Activated T-helper 1 cell treated with anti-CD3 and anti-CD28 coated beads, Interleukin-2, amount 50 U/mL, for 16 hours (primary cell): ENCODE results near the gene HSP90AB1.
A peak's percentile ranks its signal among the peaks of the same experiment; 100 is the strongest.

Experiments used
- DNase-seq, 2 donors: peaks; one replicate each; pipeline ENCODE4 v3.0.0-alpha.2; 2020; ENCODE audit warnings: low read depth in 1 of 2, low spot score in 1 of 2

HSP90AB1 gene

GRCh38 chr6:44246663-44247337 is at the start of gene HSP90AB1:
HSP90AB1 (plus strand) TSS chr6:44247101; CDS start chr6:44248630, 1,529 bp downstream.
- DNase-seq: peak; percentile 90 to 94

DNA sequence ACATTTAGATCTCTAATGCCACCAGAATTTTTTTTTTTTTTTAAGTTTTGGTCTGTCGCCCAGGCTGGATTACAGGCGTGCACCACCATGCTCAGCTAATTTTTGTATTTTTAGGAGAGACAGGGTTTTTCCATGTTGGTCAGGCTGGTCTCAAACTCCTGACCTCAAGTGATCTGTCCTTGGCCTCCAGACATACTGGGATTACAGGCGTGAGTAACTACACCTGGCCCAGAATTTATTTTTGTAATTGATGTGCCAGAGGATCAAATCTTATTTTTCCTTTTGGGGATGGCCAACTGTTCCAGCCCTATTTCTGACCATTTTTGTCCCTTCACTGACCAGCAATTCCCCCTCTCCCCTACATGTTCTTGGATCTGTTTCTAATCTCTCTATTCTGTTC is 48.2 kb upstream of the HSP90AB1 start:
- DNase-seq: no peak

GRCh38 chr6:44199883-44200282 is 47.0 kb upstream of the HSP90AB1 start:
- no peak for DNase-seq

DNA sequence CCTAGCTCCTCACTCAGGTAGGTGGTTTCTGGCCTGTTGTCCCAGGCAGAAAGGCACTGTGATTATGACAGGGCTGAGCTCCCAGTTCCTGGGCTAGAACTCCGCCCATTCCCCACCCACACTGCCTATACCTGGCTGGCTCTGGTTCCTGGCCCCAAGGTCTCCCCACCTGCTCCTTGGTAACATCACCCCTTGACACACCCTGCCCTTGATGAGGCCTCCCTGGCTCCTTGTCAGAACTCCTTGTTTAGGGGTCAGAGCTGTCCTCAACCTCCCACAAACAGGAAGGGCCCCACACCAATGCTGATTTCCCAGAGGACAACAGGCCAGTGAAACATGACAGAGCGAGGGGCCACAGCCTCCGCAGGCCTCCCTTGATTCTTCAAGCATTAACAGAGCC is 45.7 kb upstream of the HSP90AB1 start:
- DNase-seq: no peak

DNA sequence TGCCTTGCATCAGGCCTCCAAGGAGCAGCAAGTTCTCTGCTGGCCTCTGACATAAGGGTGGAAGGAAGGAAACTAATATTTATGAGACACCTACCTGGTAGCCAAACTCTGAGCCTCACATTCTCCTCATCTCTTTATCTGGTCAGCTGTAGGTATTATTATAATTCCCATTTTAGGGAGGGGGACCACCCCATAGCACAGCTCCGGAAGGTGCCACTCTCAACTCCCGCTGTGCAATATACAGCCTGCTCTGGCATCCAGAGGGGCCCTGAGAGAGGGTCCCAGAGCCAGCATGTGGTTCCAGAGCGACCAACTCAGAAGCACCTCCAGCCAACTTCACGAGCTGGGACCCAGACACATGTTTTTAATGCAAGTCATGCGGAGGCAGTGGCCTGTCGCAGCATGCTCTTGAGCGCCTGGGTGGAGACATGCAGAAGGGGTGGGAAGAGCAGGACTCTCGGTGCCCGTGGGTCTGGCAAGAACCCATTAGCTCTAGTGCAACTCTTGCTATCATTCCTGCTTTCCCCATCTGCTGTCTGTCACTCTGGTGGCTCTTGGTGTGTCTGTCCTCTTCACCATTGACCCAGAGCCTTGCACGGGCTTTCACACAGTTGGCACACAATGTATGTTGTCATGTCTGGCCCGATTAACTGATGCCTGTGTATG is 45.1 kb upstream of the HSP90AB1 start:
- DNase-seq: no peak

DNA sequence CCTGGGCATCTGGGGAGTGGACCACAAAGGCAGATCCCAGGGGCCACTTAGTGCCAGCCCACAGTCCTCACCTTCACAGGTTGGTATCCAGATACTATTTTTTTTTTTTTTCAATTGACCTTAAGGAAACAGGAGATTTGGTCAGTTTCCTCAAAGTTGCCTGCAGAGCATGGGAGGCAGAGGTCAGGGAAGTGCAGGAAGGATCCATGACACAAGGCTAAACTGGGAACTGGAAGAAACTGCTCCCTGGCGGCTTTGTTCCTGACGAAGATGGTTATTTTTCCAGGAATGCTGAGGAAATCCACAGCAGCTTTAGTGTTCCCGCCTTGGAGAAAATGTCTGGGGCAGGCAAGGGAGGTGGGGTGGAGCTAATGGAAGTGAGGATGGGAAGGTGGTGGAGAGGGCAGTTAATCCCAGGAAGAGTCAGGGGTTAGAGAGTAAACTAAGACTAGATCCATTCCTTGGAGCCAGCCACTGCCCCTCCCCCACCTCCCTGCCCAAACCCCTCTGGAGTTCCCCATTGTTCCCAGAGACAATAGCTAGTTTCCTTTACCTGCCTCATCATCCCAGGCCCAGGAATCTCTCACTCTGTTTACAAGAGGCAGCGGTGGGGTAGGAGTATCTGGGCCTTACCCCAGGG is 44.4 kb upstream of the HSP90AB1 start:
- no peak for DNase-seq

DNA sequence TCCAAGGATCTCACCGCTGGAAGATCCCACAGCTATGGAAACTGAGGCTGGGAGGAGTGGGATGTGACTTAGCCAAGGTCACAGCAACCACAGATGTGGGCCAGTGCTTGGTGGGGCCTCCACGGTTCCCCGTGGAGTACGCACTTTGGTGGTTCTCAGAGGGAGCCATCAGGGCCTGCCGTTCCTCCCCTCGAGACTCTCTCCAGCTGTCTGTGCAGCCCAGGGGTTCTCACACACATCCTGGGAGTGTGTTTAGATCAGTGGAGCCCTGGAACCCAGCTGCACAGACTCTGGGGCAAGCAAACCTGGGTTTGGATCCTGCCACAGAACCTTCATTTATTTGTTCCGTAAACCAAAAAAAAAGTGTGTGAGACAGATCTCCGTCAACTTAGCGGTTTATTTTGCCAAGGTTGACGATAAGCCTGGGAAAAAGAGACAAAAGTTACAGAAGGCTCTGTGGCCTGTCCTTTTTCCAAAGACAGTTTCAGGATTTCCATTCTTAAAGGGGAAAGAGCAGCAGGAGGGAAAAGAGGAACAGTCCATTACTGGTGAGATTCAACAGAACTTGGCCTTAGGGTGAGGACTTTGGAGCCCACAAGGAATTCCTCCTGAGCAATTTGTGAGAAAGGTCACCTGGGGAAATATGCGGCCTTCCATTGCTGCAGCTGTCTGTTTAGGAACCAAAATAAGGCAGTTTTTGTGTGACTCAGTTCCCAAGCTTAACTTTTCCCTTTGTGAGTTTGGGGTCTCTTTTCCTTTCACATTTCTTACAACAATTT is 43.7 kb upstream of the HSP90AB1 start:
- no peak for DNase-seq

- no peak for DNase-seq
These were observed 42.9 kb upstream of the HSP90AB1 start for GRCh38 chr6:44203955-44204354.

DNA sequence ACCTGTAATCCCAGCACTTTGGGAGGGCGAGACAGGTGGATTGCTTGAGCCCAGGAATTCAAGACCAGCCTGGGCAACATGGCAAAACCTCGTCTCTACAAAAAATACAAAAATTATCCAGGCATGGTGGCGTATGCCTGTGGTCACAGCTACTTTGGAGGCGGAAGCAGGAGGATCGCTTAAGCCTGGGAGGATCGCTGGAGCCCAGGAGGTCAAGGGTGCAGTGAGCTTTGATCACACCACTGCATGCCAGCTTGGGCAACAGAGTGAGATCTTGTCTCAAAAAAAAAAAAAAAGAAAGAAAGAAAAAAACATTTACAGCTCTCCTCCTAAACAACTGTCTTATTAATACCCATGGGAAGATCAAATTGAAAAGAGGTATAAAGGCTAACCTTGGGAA is 38.9 kb upstream of the HSP90AB1 start:
- no peak for DNase-seq

DNA sequence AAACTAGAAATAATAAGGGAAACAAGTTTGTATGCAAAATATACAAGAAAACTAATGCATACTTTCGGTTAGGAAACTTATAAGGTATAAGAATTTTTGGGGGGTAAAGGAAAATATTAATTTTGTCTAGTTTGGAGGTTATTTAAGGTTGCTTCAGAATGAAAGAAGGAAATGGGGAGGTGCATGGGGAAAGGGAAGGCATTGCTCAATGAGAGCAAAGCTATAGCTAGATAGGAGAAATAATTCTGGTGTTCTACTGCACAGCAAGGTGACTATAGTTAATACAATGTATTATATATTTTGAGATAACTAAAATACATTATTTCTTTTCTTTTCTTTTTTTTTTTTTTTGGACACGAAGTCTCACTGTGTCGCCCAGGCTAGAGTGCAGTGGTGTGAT is 35.6 kb upstream of the HSP90AB1 start:
- no peak for DNase-seq

GRCh38 chr6:44214307-44214706 is 32.6 kb upstream of the HSP90AB1 start:
- DNase-seq: no peak

GRCh38 chr6:44216677-44217331 is 30.1 kb upstream of the HSP90AB1 start, which contains the start of gene MYMX:
MYMX (plus strand) TSS chr6:44216926; CDS start chr6:44217472, 546 bp downstream.
- DNase-seq: no peak

DNA sequence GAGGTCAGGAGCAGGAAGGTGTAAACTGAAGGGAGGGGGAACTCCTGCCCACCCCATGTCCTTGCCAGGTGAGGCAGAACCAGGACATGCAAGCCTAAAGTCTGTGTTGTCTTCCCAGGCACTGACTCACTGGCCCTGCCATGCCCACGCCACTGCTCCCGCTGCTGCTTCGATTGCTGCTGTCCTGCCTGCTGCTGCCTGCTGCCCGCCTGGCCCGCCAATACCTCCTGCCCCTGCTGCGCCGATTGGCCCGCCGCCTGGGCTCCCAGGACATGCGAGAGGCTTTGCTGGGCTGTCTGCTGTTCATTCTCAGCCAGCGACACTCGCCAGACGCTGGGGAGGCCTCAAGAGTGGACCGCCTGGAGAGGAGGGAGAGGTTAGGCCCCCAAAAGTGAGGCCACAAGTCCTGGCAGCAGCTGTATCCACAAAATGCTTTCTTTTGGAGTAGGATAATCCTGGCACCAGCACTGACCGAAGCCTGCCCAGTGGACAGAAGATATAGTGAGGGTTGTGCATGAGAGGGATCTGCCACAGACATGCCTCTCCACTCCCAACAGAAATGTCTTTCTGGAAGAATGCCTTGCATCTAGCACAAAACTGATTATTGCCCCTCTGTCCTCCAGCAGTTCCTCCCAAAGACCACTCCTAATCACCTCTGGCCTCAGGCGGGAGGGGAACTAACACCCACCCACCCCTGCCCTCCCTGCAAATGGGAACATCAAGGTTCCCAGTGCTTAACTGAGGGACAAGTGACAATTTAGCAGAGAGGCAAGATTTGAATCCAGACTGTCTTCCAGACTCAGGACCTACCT is 29.4 kb upstream of the HSP90AB1 start:
- DNase-seq: no peak

- no peak for DNase-seq
These were observed 27.7 kb upstream of the HSP90AB1 start for GRCh38 chr6:44219053-44219814.

DNA sequence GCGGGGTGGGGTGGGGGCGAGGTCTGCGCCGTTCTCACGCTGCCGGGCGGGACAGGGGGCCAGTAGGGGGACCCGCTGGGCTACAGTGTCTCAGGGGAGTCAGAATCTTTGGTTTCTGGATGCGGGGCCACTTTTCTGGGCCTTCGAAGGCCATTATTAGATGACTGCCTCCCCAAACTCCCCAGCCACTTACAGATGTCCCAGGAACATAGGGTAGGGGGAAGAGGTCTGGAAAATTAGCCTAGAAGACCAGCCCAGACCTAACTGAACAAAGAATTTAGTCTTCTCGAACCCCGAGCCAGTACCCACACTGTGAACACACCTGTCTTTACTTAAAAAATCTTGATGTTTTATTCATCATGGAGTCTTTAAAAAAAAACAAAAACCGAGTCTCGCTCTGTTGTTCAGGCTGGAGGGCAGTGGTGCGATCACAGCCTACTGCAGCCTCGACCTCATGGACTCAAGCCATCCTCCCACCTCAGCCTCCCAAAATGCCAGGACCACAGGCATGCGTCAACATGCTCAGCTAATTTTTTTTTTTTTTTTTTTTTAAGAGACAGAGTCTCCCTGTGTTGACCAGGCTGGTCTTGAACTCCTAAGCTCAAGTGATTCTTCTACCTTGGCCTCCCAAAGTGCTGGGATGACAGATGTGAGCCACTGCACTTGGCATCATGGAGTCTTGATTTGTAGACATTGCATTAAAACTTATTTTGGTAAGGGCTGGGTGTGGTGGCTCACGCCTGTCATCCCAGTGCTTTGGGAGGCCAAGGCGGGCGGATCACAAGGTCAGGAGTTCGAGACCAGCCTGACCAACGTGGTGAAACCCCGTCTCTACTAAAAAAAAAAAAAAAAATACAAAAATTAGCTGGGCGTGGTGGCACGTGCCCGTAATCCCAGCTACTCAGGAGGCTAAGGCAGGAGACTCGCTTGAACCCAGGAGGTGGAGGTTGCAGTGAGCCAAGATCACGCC is 26.8 kb upstream of the HSP90AB1 start:
- no peak for DNase-seq

- DNase-seq: no peak
These were observed 26.0 kb upstream of the HSP90AB1 start for GRCh38 chr6:44220913-44221290.

DNA sequence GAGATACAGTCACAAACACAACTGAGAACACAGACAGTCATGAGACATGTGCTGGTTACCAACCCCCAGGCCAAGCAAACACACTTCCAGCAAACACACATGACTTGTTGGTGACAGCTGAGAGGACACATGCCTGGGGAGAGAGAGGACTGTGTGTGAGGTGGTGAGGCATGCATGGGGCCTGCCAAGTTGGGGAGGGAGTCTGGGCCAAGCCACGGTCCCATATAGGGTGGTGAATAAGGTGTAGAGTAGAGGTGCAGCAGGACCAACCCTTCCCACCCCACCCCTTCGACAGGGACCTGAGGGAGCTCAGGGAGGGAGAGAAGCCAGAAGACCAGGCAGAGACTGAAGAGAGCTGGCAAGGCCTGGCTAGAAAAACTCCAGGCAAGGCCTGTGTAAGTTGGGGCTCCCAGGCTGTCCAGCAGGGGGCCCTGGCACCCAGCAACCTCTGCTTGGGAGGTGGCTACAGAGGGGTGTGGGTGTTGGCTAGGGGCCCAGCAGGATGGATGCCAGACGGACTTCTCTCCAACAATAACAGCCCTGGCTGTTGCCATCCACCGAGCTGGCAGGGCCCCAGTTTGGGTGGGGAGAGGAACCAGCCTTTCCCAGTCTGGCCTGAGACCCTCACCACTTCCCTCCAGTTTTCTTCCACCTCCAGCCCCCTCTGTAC is 25.5 kb upstream of the HSP90AB1 start:
- peak; percentile 47 to 55 for DNase-seq

DNA sequence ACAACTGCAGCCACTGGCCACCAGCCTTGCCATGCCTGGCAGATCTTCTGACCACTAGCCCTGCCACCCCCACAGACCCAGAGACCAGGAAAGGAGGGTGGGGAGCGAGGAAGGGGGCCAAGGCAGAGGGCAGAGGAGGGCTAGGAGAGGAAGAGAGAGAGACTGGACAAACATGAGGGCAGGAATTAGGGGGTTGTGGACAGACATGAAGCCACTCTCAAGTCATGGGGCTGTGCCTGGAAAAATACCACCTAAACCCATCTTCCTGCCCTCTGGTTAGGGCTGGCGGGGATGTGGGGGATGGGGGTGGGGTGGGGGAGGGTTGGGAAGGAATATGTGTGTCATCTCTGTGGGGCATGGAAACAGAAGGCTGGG is 25.0 kb upstream of the HSP90AB1 start:
- no peak for DNase-seq
